Hepatocyte (in vitro differentiated cells): Measurements from ENCODE around the gene TXNDC15. TPM values are rescaled to one million over a fixed set of nuclear protein-coding genes. Genes with fewer than 3 reads are reported as not detected.
"Not testable (repeated sequence)": the region's sequence is repeated elsewhere in the genome, so short reads cannot be mapped to it uniquely, and the experiment has no call there.

Source experiments
- DNase-seq: peaks from one replicate; pipeline ENCODE4 v3.0.0-alpha.2; 2016; ENCODE audit warnings: low spot score
- H2AFZ ChIP-seq: fragments of 200-600 bp; sonication (generic); 2 replicates; pipeline ENCODE4 v1.6.0; 2016; ENCODE audit warnings: antibody characterized with exemption, mild to moderate bottlenecking
- H3K27ac ChIP-seq: fragments of 200-600 bp; sonication (generic); 2 replicates; pipeline ENCODE4 v1.5.1; 2016; ENCODE audit warnings: mild to moderate bottlenecking
- H3K27me3 ChIP-seq: fragments of 200-600 bp; sonication (generic); 2 replicates; pipeline ENCODE4 v1.6.1; 2016
- H3K36me3 ChIP-seq: fragments of 200-600 bp; sonication (generic); replicated peaks from 2 replicates; pipeline ENCODE4 v1.5.1; 2016; ENCODE audit warnings: low read depth; ENCODE audit not compliant: insufficient read depth
- H3K4me1 ChIP-seq: fragments of 200-600 bp; sonication (generic); 2 replicates; pipeline ENCODE4 v1.5.1; 2016; ENCODE audit warnings: mild to moderate bottlenecking, moderate library complexity; ENCODE audit not compliant: insufficient read depth
- H3K4me2 ChIP-seq: fragments of 200-600 bp; sonication (generic); 2 replicates; pipeline ENCODE4 v1.6.0; 2016
- H3K4me3 ChIP-seq: fragments of 200-600 bp; sonication (generic); 2 replicates; pipeline ENCODE4 v1.5.1; 2016; ENCODE audit warnings: mild to moderate bottlenecking
- H3K79me2 ChIP-seq: fragments of 200-600 bp; sonication (generic); 2 replicates; pipeline ENCODE4 v1.6.0; 2017; ENCODE audit warnings: mild to moderate bottlenecking
- H3K9me2 ChIP-seq: fragments of 200-600 bp; sonication (generic); replicated peaks from 2 replicates; pipeline ENCODE4 v1.6.0; 2017; ENCODE audit warnings: mild to moderate bottlenecking; ENCODE audit not compliant: insufficient read depth
- H3K9me3 ChIP-seq: fragments of 200-600 bp; sonication (generic); 2 replicates; pipeline ENCODE4 v1.5.1; 2016; ENCODE audit warnings: low read depth, mild to moderate bottlenecking
- H4K20me1 ChIP-seq: fragments of 200-600 bp; sonication (generic); 2 replicates; pipeline ENCODE4 v1.6.0; 2016; ENCODE audit warnings: mild to moderate bottlenecking; ENCODE audit not compliant: insufficient read depth, poor library complexity, severe bottlenecking
- EZH2 ChIP-seq: fragments of 200-600 bp; sonication (generic); IDR thresholded peaks from 2 replicates; pipeline ENCODE4 v1.6.1; 2016; ENCODE audit warnings: antibody characterized with exemption, mild to moderate bottlenecking, borderline replicate concordance
- EZH2phosphoT487 ChIP-seq: fragments of 200-600 bp; sonication (generic); IDR thresholded peaks from one replicate; pipeline ENCODE4 v1.6.1; 2018; ENCODE audit warnings: antibody characterized with exemption, mild to moderate bottlenecking, low read depth, moderate library complexity; ENCODE audit not compliant: unreplicated experiment, severe bottlenecking
- WGBS: methylation state at CpG from one replicate; pipeline ENCODE4 v1.1.6; 2016; ENCODE audit warnings: low lambda C conversion rate; ENCODE audit errors: missing lambda C conversion rate; 5-methylcytosine and 5-hydroxymethylcytosine counted together
- polyA plus RNA-seq: library from polyadenylated mRNA; unstranded; fragments of >200 nt; fragmentation: Nextera tagmentation; extraction: Ambion mirVana; gene quantifications from 2 replicates; pipeline ENCODE4 v1.2.1, GENCODE V29; 2016
- total RNA-seq: library from RNA; depleted of rRNA; stranded (reverse); fragments of >200 nt; gene quantifications from 2 replicates; pipeline ENCODE4 v1.2.3, GENCODE V29; 2014
- TF ChIP-seq, protein P1 (sequence below): fragments of 200-600 bp; sonication (generic); IDR thresholded peaks from 2 replicates; pipeline ENCODE4 v1.5.1; 2016; ENCODE audit warnings: antibody characterized with exemption, mild to moderate bottlenecking; ENCODE audit not compliant: poor library complexity

Gene TXNDC15
- total and polyA plus RNA-seq, 2 experiments from 2014 or later: 56.7 to 76.0 TPM

DNA sequence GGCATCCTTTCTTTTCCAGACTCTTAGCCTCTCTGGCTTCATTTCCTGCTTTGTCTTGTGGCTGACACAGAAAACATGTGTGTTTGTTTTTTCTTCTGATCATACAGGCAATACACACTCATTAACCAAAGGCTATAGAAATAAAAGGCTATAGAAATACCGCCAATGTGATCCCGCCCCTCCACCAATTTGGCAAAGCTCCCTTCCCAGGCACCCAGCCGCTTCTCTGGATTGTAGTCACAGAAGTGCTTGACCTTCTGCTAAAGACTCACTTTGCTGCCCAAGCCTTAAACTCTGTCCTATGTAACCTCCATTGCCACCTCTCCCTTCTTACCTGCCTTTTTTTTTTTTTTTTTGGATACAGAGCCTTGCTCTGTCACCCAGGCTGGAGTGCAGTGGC is 5.3 kb downstream of the TXNDC15 start:
- 93% methylated on average over 3 of the region's 3 CpGs for WGBS
- DNase-seq: no peak
- H3K79me2 ChIP-seq: peaks cover 67% of the 10 kb centered on the region

GRCh38 chr5:134880937-134881336 is 6.8 kb downstream of the TXNDC15 start:
- H3K79me2 ChIP-seq: peaks cover 77% of the 10 kb centered on the region
- not testable (repeated sequence) for H3K4me2 ChIP-seq, H3K4me1 ChIP-seq, H2AFZ ChIP-seq, H4K20me1 ChIP-seq, DNase-seq, H3K27me3 ChIP-seq, H3K27ac ChIP-seq, H3K36me3 ChIP-seq, H3K9me2 ChIP-seq, H3K4me3 ChIP-seq, H3K9me3 ChIP-seq
- 98% methylated on average over 1 of the region's 3 CpGs for WGBS

More for the DNA sequence above, 5.3 kb downstream of the TXNDC15 start:
- no peak overlapping the region for H3K4me2 ChIP-seq
- H3K4me1 ChIP-seq: peaks cover 10% of the 10 kb centered on the region
- no peaks in the 10 kb centered on the region for H3K9me3 ChIP-seq
- no peak overlapping the region for H3K27ac ChIP-seq
- H3K4me3 ChIP-seq: no peak overlapping the region
- no peaks in the 10 kb centered on the region for H3K27me3 ChIP-seq
- TF ChIP-seq EZH2phosphoT487: no peak
- TF ChIP-seq EZH2: no peak
- TF ChIP-seq, protein P1, sequence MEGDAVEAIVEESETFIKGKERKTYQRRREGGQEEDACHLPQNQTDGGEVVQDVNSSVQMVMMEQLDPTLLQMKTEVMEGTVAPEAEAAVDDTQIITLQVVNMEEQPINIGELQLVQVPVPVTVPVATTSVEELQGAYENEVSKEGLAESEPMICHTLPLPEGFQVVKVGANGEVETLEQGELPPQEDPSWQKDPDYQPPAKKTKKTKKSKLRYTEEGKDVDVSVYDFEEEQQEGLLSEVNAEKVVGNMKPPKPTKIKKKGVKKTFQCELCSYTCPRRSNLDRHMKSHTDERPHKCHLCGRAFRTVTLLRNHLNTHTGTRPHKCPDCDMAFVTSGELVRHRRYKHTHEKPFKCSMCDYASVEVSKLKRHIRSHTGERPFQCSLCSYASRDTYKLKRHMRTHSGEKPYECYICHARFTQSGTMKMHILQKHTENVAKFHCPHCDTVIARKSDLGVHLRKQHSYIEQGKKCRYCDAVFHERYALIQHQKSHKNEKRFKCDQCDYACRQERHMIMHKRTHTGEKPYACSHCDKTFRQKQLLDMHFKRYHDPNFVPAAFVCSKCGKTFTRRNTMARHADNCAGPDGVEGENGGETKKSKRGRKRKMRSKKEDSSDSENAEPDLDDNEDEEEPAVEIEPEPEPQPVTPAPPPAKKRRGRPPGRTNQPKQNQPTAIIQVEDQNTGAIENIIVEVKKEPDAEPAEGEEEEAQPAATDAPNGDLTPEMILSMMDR: no peak
- no peak overlapping the region for H2AFZ ChIP-seq
- H3K9me2 ChIP-seq: no peaks in the 10 kb centered on the region
- H3K36me3 ChIP-seq: no peaks in the 10 kb centered on the region
- no peaks in the 10 kb centered on the region for H4K20me1 ChIP-seq

DNA sequence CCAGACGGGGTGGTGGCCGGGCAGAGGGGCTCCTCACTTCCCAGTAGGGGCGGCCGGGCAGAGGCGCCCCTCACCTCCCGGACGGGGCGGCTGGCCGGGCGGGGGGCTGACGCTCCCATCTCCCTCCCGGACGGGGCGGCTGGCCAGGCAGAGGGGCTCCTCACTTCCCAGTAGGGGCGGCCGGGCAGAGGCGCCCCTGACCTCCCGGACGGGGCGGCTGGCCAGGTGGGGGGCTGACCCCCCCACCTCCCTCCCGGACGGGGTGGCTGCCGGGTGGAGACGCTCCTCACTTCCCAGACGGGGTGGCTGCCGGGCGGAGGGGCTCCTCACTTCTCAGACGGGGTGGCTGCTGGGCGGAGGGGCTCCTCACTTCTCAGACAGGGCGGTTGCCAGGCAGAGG is 7.5 kb downstream of the TXNDC15 start:
- DNase-seq, H3K4me1 ChIP-seq, H3K9me2 ChIP-seq, H4K20me1 ChIP-seq, H3K9me3 ChIP-seq, H3K4me2 ChIP-seq, H2AFZ ChIP-seq, H3K27ac ChIP-seq, H3K4me3 ChIP-seq, H3K27me3 ChIP-seq, H3K36me3 ChIP-seq: not testable (repeated sequence)
- 100% methylated on average over 1 of the region's 30 CpGs for WGBS
- H3K79me2 ChIP-seq: peaks cover 75% of the 10 kb centered on the region

DNA sequence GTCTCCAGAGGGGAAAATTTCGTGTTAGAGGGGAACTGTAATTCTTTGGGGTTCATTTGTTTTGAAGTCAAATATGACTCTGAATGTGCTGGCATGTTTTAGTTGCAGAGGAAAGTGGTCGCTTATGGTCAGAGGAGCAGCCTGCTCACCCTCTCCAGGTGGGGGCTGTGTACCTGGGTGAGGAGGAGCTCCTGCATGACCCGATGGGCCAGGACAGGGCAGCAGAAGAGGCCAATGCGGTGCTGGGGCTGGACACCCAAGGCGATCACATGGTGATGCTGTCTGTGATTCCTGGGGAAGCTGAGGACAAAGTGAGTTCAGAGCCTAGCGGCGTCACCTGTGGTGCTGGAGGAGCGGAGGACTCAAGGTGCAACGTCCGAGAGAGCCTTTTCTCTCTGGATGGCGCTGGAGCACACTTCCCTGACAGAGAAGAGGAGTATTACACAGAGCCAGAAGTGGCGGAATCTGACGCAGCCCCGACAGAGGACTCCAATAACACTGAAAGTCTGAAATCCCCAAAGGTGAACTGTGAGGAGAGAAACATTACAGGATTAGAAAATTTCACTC is 13.5 kb downstream of the TXNDC15 start:
- peaks cover 46% of the 10 kb centered on the region for H3K79me2 ChIP-seq
- no peaks in the 10 kb centered on the region for H3K9me2 ChIP-seq
- H4K20me1 ChIP-seq: peaks cover 3% of the 10 kb centered on the region
- no peak overlapping the region for H2AFZ ChIP-seq
- 93% methylated on average over 14 of the region's 14 CpGs for WGBS
- no peaks in the 10 kb centered on the region for H3K4me1 ChIP-seq
- H3K4me3 ChIP-seq: no peak overlapping the region
- H3K9me3 ChIP-seq: no peaks in the 10 kb centered on the region
- H3K27ac ChIP-seq: no peak overlapping the region
- H3K36me3 ChIP-seq: no peaks in the 10 kb centered on the region
- no peaks in the 10 kb centered on the region for H3K27me3 ChIP-seq
- H3K4me2 ChIP-seq: no peak overlapping the region
- TF ChIP-seq, protein P1: no peak
- no peak for TF ChIP-seq EZH2
- TF ChIP-seq EZH2phosphoT487: no peak
- no peak for DNase-seq

DNA sequence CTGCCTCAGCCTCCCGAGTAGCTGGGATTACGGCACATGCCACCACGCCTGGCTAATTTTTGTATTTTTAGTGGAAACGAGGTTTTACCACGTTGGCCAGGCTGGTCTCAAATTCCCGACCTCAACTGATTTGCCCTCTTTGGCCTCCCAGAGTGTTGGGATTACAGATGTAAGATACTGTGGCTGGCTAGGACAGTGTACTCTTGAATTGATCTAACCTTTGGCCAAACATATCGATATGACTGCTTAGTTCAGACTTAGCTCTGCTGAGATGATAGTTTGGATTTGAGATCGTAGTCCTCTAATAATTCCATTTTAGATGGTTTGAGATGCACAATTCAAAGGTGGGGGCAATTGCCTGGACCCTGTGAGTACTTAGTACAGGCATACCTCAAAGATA is 15.2 kb downstream of the TXNDC15 start:
- DNase-seq: no peak
- no peak overlapping the region for H2AFZ ChIP-seq
- no peak overlapping the region for H3K4me2 ChIP-seq
- no peak overlapping the region for H3K4me3 ChIP-seq
- H3K36me3 ChIP-seq: no peaks in the 10 kb centered on the region
- H4K20me1 ChIP-seq: peaks cover 3% of the 10 kb centered on the region
- WGBS: 96% methylated on average over 8 of the region's 8 CpGs
- H3K9me3 ChIP-seq: no peaks in the 10 kb centered on the region
- H3K9me2 ChIP-seq: no peaks in the 10 kb centered on the region
- no peaks in the 10 kb centered on the region for H3K27me3 ChIP-seq
- H3K79me2 ChIP-seq: peaks cover 34% of the 10 kb centered on the region
- H3K27ac ChIP-seq: no peak overlapping the region
- H3K4me1 ChIP-seq: no peaks in the 10 kb centered on the region
- TF ChIP-seq EZH2phosphoT487: no peak
- TF ChIP-seq, protein P1: no peak
- no peak for TF ChIP-seq EZH2
